ENCODE measurements around the gene PIBF1.

GRCh38 chr13:72834601-72835000 lies 52.7 kb downstream of the PIBF1 start:
- no peak for TF ChIP-seq CTCF (IDR thresholded peaks at IDR 0.05)
- TF ChIP-seq ZFX (IDR thresholded peaks at IDR 0.05; ENCODE audit: borderline replicate concordance), result no peak
